GM12878 (cell line): Measurements from ENCODE around the gene DNAH17.

ENCODE experiments used
- ATF2 ChIP-seq: IDR thresholded peaks from 2 replicates; pipeline ENCODE4 v1.6.1; 2012; ENCODE audit warnings: low read length, inconsistent platforms
- CTCF ChIP-seq, 3 experiments: IDR thresholded peaks in 2 of 3; conservative IDR thresholded peaks in 1 of 3; 2 replicates each; pipeline ENCODE4 v1.5.1; 2011; ENCODE audit warnings: low read depth in 3 of 3, low read length in 3 of 3, mild to moderate bottlenecking in 3 of 3, control low read depth in 2 of 3, moderate library complexity in 2 of 3, inconsistent platforms in 1 of 3, mixed read lengths in 1 of 3; ENCODE audit not compliant: control insufficient read depth in 2 of 3, insufficient read depth in 1 of 3; ENCODE audit errors: extremely low read depth in 1 of 3
- GABPA ChIP-seq: IDR thresholded peaks from 2 replicates; pipeline ENCODE4 v1.6.1; 2014; ENCODE audit warnings: antibody characterized with exemption, low read depth, mild to moderate bottlenecking, inconsistent platforms
- POLR2A ChIP-seq: IDR thresholded peaks from 2 replicates; pipeline ENCODE4 v1.6.1; 2011; ENCODE audit warnings: low read depth, mild to moderate bottlenecking, low read length
- POLR2AphosphoS5 ChIP-seq: IDR thresholded peaks from 2 replicates; pipeline ENCODE4 v1.6.1; 2011; ENCODE audit warnings: mild to moderate bottlenecking, low read length, inconsistent platforms
- RFX5 ChIP-seq: IDR thresholded peaks from 2 replicates; pipeline ENCODE4 v1.6.1; 2011; ENCODE audit warnings: low read depth, low read length, improper control_type of control experiment
- TF ChIP-seq, protein P1 (sequence below): fragments of 450-650 bp; IDR thresholded peaks from 2 replicates; pipeline ENCODE4 v1.6.1; 2017; ENCODE audit warnings: borderline replicate concordance
- TF ChIP-seq, protein P2 (sequence below): IDR thresholded peaks from 2 replicates; pipeline ENCODE4 v1.6.1; 2011; ENCODE audit warnings: low read depth, mild to moderate bottlenecking, low read length, moderate library complexity, borderline replicate concordance; ENCODE audit errors: extremely low read depth

- TF ChIP-seq, protein P1, sequence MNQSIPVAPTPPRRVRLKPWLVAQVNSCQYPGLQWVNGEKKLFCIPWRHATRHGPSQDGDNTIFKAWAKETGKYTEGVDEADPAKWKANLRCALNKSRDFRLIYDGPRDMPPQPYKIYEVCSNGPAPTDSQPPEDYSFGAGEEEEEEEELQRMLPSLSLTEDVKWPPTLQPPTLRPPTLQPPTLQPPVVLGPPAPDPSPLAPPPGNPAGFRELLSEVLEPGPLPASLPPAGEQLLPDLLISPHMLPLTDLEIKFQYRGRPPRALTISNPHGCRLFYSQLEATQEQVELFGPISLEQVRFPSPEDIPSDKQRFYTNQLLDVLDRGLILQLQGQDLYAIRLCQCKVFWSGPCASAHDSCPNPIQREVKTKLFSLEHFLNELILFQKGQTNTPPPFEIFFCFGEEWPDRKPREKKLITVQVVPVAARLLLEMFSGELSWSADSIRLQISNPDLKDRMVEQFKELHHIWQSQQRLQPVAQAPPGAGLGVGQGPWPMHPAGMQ = no peak
- TF ChIP-seq RFX5 (no peak), ATF2 (no peak), CTCF (IDR thresholded peaks at IDR 0.05 in 2 of 3, conservative IDR thresholded peaks at IDR 0.05 in 1 of 3; ENCODE audit: control insufficient read depth in 2 of 3, extremely low read depth in 1 of 3, insufficient read depth in 1 of 3, low read depth in 3 of 3, low read length in 3 of 3) (no peak), POLR2A (no peak), GABPA (no peak), POLR2AphosphoS5 (no peak)
- TF ChIP-seq, protein P2, sequence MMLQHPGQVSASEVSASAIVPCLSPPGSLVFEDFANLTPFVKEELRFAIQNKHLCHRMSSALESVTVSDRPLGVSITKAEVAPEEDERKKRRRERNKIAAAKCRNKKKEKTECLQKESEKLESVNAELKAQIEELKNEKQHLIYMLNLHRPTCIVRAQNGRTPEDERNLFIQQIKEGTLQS = no peak
Observed at GRCh38 chr17:78469443-78469842, 107.8 kb downstream of the DNAH17 start.
